Skin epidermis (tissue), 12 donors: ENCODE measurements around the gene ZNF385A.

Experiments used
- H3K27ac ChIP-seq, 21 experiments: fragments of 200-600 bp; sonication (generic) in 11 of 21; one replicate each; pipeline ENCODE4 v1.5.0; 2020; ENCODE audit warnings: mild to moderate bottlenecking in 3 of 21, inconsistent platforms in 2 of 21, moderate library complexity in 2 of 21
- H3K4me3 ChIP-seq, 7 experiments: fragments of 200-600 bp; sonication (generic) in 2 of 7; one replicate each; pipeline ENCODE4 v1.5.0; 2020; ENCODE audit warnings: inconsistent platforms in 2 of 7, mild to moderate bottlenecking in 2 of 7, moderate library complexity in 1 of 7

ZNF385A gene, protein sequence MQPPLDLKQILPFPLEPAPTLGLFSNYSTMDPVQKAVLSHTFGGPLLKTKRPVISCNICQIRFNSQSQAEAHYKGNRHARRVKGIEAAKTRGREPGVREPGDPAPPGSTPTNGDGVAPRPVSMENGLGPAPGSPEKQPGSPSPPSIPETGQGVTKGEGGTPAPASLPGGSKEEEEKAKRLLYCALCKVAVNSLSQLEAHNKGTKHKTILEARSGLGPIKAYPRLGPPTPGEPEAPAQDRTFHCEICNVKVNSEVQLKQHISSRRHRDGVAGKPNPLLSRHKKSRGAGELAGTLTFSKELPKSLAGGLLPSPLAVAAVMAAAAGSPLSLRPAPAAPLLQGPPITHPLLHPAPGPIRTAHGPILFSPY

DNA sequence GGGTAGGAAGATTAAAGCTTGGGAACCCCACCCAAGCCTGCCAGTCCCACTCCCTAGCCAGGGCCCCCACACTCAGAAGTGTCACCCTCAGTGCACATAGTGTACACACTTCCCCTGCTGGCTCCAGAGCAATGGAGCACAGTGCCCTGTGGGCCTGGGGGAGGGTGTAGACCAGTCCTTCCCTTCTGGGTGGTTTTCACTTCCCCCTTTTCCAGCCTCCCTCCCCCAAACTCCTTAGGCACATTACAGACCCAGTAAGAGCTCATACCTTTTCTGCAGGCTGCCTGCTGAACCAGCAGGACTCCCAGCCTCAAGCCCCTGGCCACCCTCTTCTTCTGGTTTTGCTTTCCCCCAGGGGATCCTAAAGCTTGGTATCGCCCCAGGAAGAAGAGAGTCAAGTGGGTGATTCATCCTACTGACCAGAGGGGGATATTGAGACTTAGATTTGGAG, at the start of gene ZNF385A:
TSS of gene ZNF385A (minus strand) at position 143 of the 451 bp plus-strand sequence. CDS start 219 bp downstream, outside the sequence.
- peak within 1 kb of the TSS in 2 of 7 experiments; percentile 8 for H3K4me3 ChIP-seq
- H3K27ac ChIP-seq: peak within 1 kb of the TSS; percentile 7 to 92 (median 76)

DNA sequence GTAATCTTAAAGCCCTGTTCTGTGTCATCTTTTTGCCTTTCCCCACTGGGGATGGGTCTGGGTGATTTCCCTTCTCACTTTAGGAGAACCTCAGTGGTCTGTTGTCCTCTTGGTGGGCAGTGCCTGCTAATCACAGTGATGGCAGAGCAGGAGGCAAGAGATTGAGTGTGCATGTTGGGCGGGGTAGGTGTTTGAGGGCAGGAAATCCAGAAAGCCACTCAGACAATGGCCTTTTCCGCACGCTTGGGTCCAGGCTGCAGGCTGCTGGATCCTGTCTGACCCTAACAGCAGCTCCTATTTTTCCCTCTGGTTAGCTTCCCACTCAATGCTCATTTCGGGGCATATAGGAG, 48.3 kb upstream of the ZNF385A start:
- Histone ChIP-seq H3K27ac (peak overlapping the region in 14 of 21 experiments; percentile 4 to 65 (median 46)), H3K4me3 (no peak overlapping the region)

DNA sequence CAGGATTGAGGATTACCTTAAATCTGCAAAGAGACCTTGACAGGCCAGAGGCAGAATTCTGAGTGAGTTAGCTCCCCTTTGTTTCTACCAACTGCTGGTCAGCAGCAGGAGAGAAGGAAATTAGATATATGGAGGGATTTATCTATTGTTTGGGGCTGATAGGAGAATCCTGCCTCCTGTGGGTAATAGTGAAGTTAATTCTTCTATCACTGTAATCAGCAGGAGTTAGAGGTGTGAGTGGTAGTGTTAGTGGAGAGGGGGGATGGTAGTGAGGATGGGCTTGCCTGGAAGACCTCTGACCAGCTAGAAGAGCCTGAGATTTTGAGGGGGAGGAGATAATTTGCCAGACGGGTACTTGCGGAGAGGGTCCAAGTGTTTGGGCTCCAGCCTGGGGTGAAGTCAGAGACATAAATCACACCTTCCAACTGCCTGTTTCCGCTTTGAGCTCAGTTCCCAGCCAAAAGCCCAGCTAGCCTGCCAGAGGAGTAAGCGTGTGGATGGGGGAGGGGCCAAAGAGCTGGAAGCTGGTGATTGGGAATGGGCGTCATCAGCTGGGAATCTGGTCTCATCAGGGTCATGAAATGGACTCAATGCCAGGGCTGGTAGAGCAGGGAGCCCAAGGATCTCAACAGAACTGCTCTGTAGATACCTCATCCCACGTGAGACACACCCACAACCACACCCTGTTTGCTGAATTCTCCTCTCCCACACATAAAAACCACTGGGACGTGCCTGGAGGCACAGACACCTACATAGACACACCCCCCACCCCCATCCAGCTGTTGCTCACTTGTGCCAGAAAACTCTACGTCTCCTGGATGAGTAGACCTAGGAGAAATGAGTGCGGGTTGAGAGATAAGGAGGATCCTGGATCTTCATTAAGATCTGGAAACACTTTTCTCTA, 47.6 kb upstream of the ZNF385A start:
- Histone ChIP-seq H3K27ac (peak overlapping the region in 14 of 21 experiments; percentile 4 to 65 (median 38)), H3K4me3 (no peak overlapping the region)

DNA sequence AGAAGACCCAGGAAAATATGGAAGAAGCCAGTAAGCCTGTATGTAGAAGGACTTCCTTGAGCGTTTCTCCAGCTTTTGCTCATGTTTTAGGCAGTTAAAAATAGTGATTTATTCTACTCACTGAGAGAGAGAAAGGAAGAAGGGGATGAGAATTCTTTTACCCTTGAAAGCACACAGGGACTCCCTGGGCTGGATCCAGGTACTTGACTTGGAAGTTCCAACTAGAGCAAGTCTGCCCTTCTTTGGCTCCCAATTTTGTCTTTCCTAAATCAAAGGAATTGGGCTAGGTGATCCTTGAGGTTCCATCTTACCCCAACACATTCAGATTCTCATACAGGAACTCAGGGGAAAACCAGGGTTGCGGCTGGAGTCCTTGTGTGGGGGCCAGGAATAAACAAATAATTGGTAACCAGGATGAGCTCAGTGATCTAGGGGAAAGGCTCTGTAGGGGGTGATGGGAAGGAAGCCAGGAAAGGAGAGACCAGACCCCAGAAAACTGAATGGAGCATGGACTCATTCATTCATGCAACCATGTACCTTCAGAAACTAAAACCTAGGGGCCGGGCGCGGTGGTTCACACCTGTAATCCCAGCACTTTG, 46.0 kb upstream of the ZNF385A start:
- no peak overlapping the region for H3K4me3 ChIP-seq
- H3K27ac ChIP-seq: no peak overlapping the region

DNA sequence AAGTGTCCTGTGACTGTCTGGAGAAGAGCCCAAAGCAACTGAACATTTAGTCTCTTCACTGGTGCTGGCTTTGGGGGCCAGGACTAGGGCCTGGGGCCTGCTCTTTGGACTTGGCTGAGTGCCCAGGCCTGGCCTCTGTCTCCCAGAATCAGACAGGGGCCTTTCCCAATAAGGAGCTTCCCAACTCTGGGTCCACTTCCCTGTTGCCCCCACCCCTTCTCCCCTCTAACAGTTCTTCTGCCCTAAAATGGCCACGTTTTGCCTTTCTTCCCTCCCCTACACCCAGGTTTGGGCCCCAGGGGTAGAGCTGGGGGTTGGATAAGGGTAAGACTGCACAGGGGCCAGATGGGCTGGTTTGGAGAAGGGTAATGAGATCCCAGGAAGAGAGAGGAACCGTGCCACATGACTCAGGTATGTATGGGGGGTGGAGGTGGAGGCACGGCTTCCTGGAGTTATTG, 44.5 kb upstream of the ZNF385A start:
- Histone ChIP-seq H3K4me3 (no peak overlapping the region), H3K27ac (peak overlapping the region in 14 of 21 experiments; percentile 2 to 82 (median 46))

DNA sequence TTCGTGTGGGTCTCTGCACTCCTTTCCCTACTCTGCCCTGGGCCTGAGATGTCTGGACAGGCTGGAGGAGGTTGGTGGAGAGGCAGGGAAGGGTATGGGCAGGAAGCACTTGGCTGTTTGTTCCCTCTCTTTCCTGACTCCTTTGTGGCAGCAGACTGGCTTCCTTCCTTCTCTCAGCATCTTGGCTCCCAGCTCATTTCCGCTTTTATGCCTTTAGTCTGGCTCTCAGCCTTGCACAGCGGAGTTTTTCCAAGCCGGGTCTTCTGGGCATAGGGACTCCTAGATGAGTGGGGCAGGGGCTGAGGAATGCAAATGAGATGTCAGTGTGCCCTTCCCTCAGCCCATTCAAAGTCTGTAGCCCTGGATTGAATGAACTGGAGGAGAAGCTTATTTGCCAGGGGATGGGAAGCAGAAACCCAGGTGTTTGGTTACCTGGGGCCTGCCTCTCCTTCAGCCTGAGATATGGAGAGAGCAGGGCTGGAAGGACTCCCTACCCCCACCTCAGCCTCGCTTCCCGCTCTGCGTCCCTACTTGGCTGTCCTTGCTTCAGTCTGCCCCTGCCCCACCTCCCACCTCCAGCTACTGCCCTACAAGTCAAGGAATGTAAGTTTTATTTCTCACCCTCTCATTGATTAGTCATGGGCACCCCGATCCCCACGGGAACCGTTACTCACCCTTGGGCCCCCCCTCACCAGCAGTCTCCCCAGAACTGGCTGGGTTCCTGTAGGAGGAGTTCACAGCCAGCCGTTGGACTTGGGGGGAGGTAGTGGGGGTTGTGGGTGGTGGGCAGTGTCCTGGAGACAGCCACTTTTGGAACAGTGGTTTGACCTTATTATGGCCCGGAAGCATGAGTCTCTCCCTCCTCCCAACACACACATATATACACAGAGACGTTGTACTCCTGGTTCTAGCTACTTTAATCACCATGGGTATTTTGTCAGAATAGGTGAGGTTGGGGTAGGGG, 43.8 kb upstream of the ZNF385A start:
- H3K27ac ChIP-seq: peak overlapping the region in 15 of 21 experiments; percentile 2 to 82 (median 25)

DNA sequence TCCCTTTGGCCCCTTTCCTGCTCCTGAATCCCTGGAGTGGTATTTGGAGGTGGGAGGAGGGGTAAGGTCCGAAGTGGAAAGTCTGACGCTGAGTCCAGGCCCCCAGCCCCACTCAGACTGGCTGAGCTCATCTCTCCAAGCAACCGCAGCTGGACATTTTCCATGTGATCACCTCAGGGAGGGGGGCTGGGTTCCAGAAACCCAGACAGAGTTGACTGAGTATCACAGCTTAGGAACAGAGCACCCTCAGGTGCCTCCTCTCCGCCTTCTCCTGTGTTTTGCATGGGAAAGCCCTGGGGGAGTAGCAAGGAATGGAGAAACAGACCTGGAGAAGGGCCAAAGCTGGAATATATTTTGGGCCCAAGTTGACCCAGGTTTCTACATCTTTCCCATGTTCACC, 42.6 kb upstream of the ZNF385A start:
- Histone ChIP-seq H3K4me3 (no peak overlapping the region), H3K27ac (peak overlapping the region in 11 of 21 experiments; percentile 5 to 82 (median 44))

More for the DNA sequence above, 43.8 kb upstream of the ZNF385A start:
- H3K4me3 ChIP-seq: no peak overlapping the region

DNA sequence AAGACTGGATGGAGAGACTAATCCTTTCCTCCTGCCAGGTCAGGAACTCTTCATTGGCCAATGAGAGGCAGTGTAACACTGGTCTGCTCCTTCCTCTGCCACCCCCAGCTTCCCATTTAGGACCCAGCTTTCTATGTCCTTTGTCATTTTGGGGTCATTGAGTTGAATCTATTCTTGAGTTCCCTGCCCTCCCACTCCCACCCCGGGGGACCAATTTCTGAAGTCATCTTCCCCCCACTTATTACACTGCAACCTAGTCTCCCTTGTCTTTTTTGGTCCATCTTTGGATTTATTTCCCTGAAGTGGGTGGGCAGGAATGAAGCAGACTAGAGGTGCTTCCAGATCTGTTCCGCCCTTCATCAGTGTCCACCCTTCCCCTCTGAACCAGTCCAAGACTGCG, 42.2 kb upstream of the ZNF385A start:
- Histone ChIP-seq H3K4me3 (no peak overlapping the region), H3K27ac (peak overlapping the region in 8 of 21 experiments; percentile 6 to 82 (median 44))

DNA sequence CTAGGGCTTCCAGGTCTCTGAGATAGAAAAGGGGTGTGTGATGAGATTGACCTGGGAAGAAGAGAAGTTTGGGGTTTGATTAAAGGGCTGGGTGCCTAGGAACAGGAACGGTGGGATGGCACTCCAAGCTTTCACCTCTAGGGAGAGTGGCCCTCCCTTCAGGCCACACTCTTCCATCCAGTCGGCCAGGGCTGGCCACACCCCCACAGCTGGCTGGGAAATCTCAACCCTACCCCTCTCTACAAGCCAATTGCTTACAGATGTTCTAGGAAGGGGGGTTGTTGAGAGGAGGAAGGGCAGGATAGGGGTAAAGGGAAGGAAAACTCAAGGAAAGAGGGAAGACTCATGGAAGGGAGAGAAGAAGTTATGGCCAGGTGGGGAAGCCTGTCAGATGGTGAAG, 41.2 kb upstream of the ZNF385A start:
- no peak overlapping the region for H3K4me3 ChIP-seq
- peak overlapping the region in 1 of 21 experiments; percentile 21 for H3K27ac ChIP-seq

DNA sequence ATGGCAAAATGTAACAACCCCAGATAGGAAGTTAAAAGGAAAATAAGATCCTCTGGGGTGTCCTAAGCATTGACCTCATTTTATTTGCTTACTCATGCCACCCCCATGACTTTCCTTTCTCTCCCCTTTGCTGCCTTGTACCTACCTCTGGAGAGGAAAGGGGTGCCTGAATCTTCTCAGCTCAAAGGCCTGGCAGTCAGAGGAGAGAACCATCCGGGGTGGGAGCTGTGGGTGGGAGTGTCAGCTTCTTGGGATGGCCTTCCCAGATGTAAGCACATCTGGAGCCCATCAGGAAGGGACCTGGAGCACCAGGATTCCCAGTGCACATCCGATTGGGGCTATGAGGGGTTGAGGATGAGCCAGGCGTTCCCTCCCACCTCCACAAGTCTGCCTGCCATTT, 39.7 kb upstream of the ZNF385A start:
- peak overlapping the region in 2 of 21 experiments; percentile 22 to 51 for H3K27ac ChIP-seq

DNA sequence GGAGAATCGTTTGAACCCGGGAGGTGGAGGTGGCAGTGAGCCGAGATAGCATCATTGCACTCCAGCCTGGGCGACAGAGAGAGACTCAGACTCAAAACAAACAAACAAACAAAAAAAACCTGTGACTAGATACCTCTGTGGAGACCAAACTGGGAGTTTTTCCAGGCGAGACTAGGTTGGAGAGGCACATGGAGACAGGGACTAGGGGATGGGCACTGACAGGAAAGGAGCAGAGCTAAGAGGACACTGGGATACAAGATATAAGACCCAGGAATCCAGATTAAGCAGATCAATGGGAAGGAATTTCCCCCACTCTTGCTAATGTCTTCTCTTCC, 39.2 kb upstream of the ZNF385A start:
- H3K27ac ChIP-seq: peak overlapping the region in 2 of 21 experiments; percentile 27 to 51
- no peak overlapping the region for H3K4me3 ChIP-seq

More for the DNA sequence above, 39.7 kb upstream of the ZNF385A start:
- no peak overlapping the region for H3K4me3 ChIP-seq

DNA sequence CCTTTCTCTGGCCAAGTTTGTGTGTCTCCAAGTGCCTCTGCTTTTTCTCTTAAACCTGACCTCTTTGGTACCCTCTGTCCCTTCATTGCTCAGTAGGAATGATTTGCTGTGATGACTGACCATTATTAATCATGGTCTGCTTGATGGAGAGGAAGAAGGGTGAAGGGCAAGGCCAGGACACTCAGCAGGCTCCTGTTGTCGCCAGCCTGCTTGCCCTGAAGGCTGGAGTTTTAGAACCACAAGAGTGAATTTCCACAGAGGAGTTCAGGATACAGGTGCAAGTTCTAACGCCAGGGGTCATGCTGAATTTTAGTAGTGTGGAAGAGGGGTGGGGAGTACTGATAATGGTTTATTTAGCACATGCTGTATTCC, 37.3 kb upstream of the ZNF385A start:
- H3K4me3 ChIP-seq: no peak overlapping the region
- peak overlapping the region in 9 of 21 experiments; percentile 9 to 98 (median 55) for H3K27ac ChIP-seq

DNA sequence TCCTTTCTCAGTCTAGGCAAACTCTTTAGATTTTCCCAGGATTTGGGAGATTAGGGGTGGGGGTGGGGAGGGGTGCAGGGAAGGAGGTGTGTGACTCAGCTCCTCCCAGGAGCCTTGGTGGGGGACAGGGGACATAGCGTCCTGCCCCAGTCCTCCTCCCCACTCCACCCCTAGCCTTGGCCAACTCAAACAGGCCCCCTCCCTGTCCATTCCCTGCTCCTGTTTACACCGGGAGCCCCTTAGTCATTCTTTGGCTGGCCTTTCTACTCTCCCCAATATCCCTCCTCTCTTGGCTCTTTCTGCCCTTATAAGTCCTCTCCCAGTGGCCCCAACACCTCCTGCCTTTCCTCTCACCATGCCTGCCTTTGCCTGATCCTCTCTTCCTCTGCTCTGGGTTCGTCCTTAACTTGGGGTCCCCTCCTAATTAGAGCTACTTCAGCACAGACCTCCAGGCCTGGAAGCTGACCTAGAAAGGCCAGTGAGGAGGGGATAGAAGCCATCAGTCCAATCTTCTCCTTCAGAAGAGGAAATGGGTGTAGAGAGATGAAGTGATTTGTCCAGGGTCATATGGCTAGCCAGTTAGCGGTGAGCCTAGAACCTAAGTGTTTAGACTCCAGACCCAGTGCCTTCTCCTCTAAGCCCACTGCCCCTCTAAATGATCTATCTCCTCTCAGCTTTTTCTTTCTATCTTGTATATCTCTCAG, 36.8 kb upstream of the ZNF385A start:
- Histone ChIP-seq H3K4me3 (no peak overlapping the region), H3K27ac (peak overlapping the region in 15 of 21 experiments; percentile 10 to 98 (median 55))

DNA sequence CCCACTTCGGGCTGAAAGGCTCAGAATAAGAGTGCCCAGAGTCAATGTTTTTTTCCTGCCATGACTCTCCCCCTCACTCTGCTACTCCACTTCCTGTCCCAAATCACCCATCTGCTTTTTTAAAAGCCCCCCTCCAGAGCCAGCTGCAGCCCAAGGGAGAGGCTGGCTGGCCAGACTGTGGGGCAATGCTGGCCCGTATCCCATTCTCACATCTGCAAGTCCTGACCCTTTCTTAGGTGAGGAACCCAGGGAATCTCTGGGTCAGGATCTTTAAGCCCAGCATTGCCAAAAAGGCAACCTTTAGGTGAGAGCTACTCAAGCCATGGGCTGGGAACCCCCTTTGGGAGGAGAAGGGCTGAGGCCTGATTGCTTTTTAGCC, 36.2 kb upstream of the ZNF385A start:
- no peak overlapping the region for H3K4me3 ChIP-seq
- peak overlapping the region in 17 of 21 experiments; percentile 10 to 98 (median 51) for H3K27ac ChIP-seq

DNA sequence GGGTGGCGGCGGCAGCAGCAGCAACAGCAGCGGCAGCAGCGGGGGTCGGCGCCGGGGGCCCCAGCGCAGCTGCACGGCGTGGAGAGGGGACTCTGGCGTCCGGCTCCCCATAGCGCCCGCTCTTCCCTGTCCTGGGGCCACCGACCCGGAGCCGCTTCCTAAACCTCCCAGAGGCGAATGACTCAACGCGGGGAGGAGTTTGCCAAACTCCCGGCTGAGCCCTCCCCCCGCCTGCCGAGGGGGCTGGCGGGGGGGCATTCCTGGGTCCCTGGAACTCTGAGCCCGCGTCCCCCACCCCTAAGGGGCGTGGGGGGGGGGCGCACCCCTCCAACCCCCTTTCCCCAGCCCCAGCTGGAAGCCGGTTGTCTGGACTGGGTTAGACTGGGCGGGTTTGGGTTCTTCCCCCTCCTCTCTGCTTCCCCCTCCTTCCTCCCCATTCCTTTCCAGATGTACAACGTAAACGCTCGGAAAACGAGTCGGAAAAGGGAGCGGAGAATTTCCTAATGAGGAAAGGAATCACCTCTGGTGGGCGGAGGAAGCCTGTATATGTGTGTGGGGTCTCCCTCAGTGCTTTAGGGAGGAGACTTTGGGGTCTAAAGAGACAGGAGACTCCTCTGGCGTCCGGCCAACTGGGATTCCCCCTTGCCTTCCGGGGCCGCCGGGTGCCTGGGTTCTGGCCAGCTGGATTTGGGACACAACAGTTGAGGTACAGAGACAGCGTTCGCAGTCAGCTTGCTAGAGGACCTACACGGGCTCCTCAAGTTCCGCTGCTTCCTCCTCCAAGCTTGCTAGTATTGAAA, 34.8 kb upstream of the ZNF385A start, which contains the start of gene ITGA5:
TSS of gene ITGA5 (minus strand) at position 179 of the 800 bp plus-strand sequence. CDS start at position 111, 68 bp downstream.
- Histone ChIP-seq H3K27ac (peak within 1 kb of the TSS; percentile 73 to 99 (median 94)), H3K4me3 (peak within 1 kb of the TSS; percentile 59 to 99 (median 79))

DNA sequence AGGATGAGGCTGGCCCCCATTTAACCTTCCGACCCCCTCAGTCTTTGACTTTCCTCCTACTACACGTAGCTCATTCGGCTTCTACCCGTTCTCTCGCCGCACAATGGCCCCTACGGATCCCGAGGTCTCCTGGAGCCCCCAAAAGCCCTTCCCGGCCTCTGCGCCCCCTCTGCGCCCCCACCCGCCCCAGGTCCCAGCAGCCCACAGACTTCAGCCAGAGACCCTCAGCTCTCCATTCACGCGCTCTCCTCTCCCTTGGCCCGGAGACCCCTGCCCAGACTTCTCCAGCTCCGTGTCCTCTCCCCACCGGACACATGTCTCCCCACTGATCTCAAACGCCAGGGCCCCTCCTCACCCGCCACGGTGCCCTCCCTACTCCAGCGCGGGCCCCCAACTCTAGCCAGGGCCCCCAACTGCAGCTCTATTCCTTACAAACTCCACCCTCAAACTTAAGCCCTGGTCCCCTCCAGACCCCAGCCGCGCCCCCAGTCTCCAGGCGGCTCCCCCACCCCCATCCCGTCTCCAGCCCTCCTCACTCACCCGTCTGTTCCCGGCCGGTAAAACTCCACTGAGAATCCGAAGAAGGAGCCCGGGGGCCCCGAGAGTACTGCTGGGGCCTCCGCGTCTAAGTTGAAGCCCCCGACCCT, 34.0 kb upstream of the ZNF385A start:
- H3K27ac ChIP-seq: peak overlapping the region; percentile 73 to 99 (median 94)
- H3K4me3 ChIP-seq: peak overlapping the region; percentile 59 to 99 (median 79)
